Measurements from ENCODE around the gene DHRS2. TPM values are rescaled to one million over a fixed set of nuclear protein-coding genes. Genes with fewer than 3 reads are reported as not detected.

Gene DHRS2
- total RNA-seq, 1 donor from 2014 or later = not detected

- Mint-ChIP-seq H3K27me3 (ENCODE audit: unreplicated experiment) (peaks cover 3% of the 10 kb centered on the region), H3K4me1 (ENCODE audit: unreplicated experiment) (no peaks in the 10 kb centered on the region), H3K9me3 (ENCODE audit: unreplicated experiment) (no peaks in the 10 kb centered on the region), H3K4me3 (ENCODE audit: unreplicated experiment) (no peak overlapping the region), H3K36me3 (ENCODE audit: unreplicated experiment) (no peaks in the 10 kb centered on the region), H3K27ac (ENCODE audit: unreplicated experiment) (no peak overlapping the region)
- no peak for DNase-seq (ENCODE audit: extremely low spot score, unreplicated experiment)
- TF ChIP-seq CTCF (IDR thresholded peaks at IDR 0.05) = no peak
Observed at GRCh38 chr14:23646648-23647549, 10.7 kb downstream of the DHRS2 start.

GRCh38 chr14:23647619-23648018 is 11.5 kb downstream of the DHRS2 start:
- H3K9me3 Mint-ChIP-seq (ENCODE audit: unreplicated experiment) = no peaks in the 10 kb centered on the region

GRCh38 chr14:23648764-23649460 is 12.7 kb downstream of the DHRS2 start:
- no peak for DNase-seq (ENCODE audit: extremely low spot score, unreplicated experiment)
- TF ChIP-seq CTCF (IDR thresholded peaks at IDR 0.05) = no peak
- Mint-ChIP-seq H3K4me1 (ENCODE audit: unreplicated experiment) (no peaks in the 10 kb centered on the region), H3K9me3 (ENCODE audit: unreplicated experiment) (no peaks in the 10 kb centered on the region), H3K36me3 (ENCODE audit: unreplicated experiment) (no peaks in the 10 kb centered on the region), H3K27ac (ENCODE audit: unreplicated experiment) (no peak overlapping the region), H3K4me3 (ENCODE audit: unreplicated experiment) (no peak overlapping the region), H3K27me3 (ENCODE audit: unreplicated experiment) (peaks cover 9% of the 10 kb centered on the region)

More at GRCh38 chr14:23647619-23648018, 11.5 kb downstream of the DHRS2 start:
- DNase-seq (ENCODE audit: extremely low spot score, unreplicated experiment) = no peak
- H3K27me3 Mint-ChIP-seq (ENCODE audit: unreplicated experiment) = peaks cover 3% of the 10 kb centered on the region
- H3K4me3 Mint-ChIP-seq (ENCODE audit: unreplicated experiment) = no peak overlapping the region
- H3K27ac Mint-ChIP-seq (ENCODE audit: unreplicated experiment) = no peak overlapping the region
- TF ChIP-seq CTCF (IDR thresholded peaks at IDR 0.05) = no peak
- H3K4me1 Mint-ChIP-seq (ENCODE audit: unreplicated experiment) = no peaks in the 10 kb centered on the region
- no peaks in the 10 kb centered on the region for H3K36me3 Mint-ChIP-seq (ENCODE audit: unreplicated experiment)

GRCh38 chr14:23650506-23650905 is 14.3 kb downstream of the DHRS2 start:
- Mint-ChIP-seq H3K9me3 (ENCODE audit: unreplicated experiment) (no peaks in the 10 kb centered on the region), H3K27me3 (ENCODE audit: unreplicated experiment) (peaks cover 13% of the 10 kb centered on the region), H3K4me1 (ENCODE audit: unreplicated experiment) (no peaks in the 10 kb centered on the region), H3K4me3 (ENCODE audit: unreplicated experiment) (no peak overlapping the region), H3K36me3 (ENCODE audit: unreplicated experiment) (no peaks in the 10 kb centered on the region), H3K27ac (ENCODE audit: unreplicated experiment) (no peak overlapping the region)
- DNase-seq (ENCODE audit: extremely low spot score, unreplicated experiment) = no peak
- TF ChIP-seq CTCF (IDR thresholded peaks at IDR 0.05) = no peak

- Mint-ChIP-seq H3K36me3 (ENCODE audit: unreplicated experiment) (no peaks in the 10 kb centered on the region), H3K27ac (ENCODE audit: unreplicated experiment) (no peak overlapping the region), H3K4me3 (ENCODE audit: unreplicated experiment) (no peak overlapping the region), H3K4me1 (ENCODE audit: unreplicated experiment) (no peaks in the 10 kb centered on the region), H3K27me3 (ENCODE audit: unreplicated experiment) (peaks cover 13% of the 10 kb centered on the region), H3K9me3 (ENCODE audit: unreplicated experiment) (no peaks in the 10 kb centered on the region)
- no peak for DNase-seq (ENCODE audit: extremely low spot score, unreplicated experiment)
- TF ChIP-seq CTCF (IDR thresholded peaks at IDR 0.05) = no peak
Observed at GRCh38 chr14:23653051-23653450, 16.9 kb downstream of the DHRS2 start.
